Esophagus squamous epithelium (tissue), 5 donors: ENCODE results near the gene KCNQ1. TPM values are rescaled to one million over a fixed set of nuclear protein-coding genes. Genes with fewer than 3 reads are reported as not detected.
A peak's percentile ranks its signal among the peaks of the same experiment; 100 is the strongest.

ENCODE experiments used
- DNase-seq: peaks from one replicate; lab custom pipeline; 2025; lab: John Stamatoyannopoulos, UW
- H3K27ac ChIP-seq, 4 donors: fragments of 200-600 bp; sonication (generic); one replicate each; pipeline ENCODE4 v1.5.1; 2016 to 2019; ENCODE audit warnings: mild to moderate bottlenecking in 1 of 4
- H3K27me3 ChIP-seq, 4 donors: fragments of 200-600 bp; sonication (generic); 1 replicate in 3 of 4; 2 replicates in 1 of 4; pipeline versions ENCODE4 v1.5.1 to v1.6.0; 2017 to 2021; ENCODE audit warnings: antibody characterized with exemption in 1 of 4
- H3K36me3 ChIP-seq, 3 donors: fragments of 200-600 bp; sonication (generic); one replicate each; pipeline ENCODE4 v1.5.1; 2016 to 2019
- H3K4me1 ChIP-seq, 3 donors: fragments of 200-600 bp; sonication (generic); one replicate each; pipeline ENCODE4 v1.5.1; 2017 to 2019
- H3K4me3 ChIP-seq, 4 donors: fragments of 200-600 bp; sonication (generic); 1 replicate in 3 of 4; 2 replicates in 1 of 4; pipeline ENCODE4 v1.5.1; 2016 to 2019; ENCODE audit warnings: mild to moderate bottlenecking in 2 of 4, moderate library complexity in 1 of 4
- H3K9me3 ChIP-seq, 3 donors: fragments of 200-600 bp; sonication (generic); one replicate each; pipeline ENCODE4 v1.5.1; 2016 to 2019
- POLR2A ChIP-seq, 4 donors: fragments of 450-650 bp; IDR thresholded peaks; one replicate each; pipeline ENCODE4 v1.6.1; 2017; ENCODE audit warnings: antibody characterized with exemption in 4 of 4, mild to moderate bottlenecking in 4 of 4, moderate library complexity in 3 of 4
- WGBS, 2 donors: methylation state at CpG; one replicate each; pipeline ENCODE4 v1.1.5; 2018; 5-methylcytosine and 5-hydroxymethylcytosine counted together
- intact Hi-C: fragments of 100-400 bp; cut with DNase I; formaldehyde crosslinking; loops from one replicate; pipeline ENCODE4 v1.15.0; 2022
- total RNA-seq, 4 donors: library from RNA; depleted of rRNA; stranded (reverse); fragments of >200 nt; gene quantifications; one replicate each; pipeline ENCODE4 v1.1.0, GENCODE V29; 2016
- TF ChIP-seq, protein P1 (sequence below), 6 experiments: fragments of 450-650 bp in 4 of 6; fragments of 200-600 bp in 2 of 6; sonication (generic) in 2 of 6; IDR thresholded peaks; one replicate each; pipeline ENCODE4 v1.5.1; 2016 to 2019; ENCODE audit warnings: antibody characterized with exemption in 6 of 6, mild to moderate bottlenecking in 4 of 6, moderate library complexity in 4 of 6
- donor health status: DM: yes; HTN: yes; CAD: no.

The KCNQ1 gene
- total RNA-seq, 4 donors from 2014 or later, result 0.61 to 3.1 (median 0.72) TPM

- WGBS, 2 donors, result 65 to 83% methylated on average over 18 to 19 of the region's 27 CpGs
- no peak for DNase-seq
- H3K36me3 ChIP-seq, result no peaks in the 10 kb centered on the region
- no peaks in the 10 kb centered on the region for H3K9me3 ChIP-seq
- intact Hi-C loops, result no loop called here
- H3K27me3 ChIP-seq, result no peaks in the 10 kb centered on the region
- no peak overlapping the region for H3K4me3 ChIP-seq
- H3K27ac ChIP-seq, result no peak overlapping the region
- peaks cover 0 to 17% (median 0%) of the 10 kb centered on the region in 3 donors for H3K4me1 ChIP-seq
- no peak for TF ChIP-seq POLR2A (IDR thresholded peaks at IDR 0.05)
- TF ChIP-seq, protein P1, sequence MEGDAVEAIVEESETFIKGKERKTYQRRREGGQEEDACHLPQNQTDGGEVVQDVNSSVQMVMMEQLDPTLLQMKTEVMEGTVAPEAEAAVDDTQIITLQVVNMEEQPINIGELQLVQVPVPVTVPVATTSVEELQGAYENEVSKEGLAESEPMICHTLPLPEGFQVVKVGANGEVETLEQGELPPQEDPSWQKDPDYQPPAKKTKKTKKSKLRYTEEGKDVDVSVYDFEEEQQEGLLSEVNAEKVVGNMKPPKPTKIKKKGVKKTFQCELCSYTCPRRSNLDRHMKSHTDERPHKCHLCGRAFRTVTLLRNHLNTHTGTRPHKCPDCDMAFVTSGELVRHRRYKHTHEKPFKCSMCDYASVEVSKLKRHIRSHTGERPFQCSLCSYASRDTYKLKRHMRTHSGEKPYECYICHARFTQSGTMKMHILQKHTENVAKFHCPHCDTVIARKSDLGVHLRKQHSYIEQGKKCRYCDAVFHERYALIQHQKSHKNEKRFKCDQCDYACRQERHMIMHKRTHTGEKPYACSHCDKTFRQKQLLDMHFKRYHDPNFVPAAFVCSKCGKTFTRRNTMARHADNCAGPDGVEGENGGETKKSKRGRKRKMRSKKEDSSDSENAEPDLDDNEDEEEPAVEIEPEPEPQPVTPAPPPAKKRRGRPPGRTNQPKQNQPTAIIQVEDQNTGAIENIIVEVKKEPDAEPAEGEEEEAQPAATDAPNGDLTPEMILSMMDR (IDR thresholded peaks at IDR 0.05), result no peak
These were observed 276.6 kb downstream of the KCNQ1 start for GRCh38 chr11:2721210-2721916.

DNA sequence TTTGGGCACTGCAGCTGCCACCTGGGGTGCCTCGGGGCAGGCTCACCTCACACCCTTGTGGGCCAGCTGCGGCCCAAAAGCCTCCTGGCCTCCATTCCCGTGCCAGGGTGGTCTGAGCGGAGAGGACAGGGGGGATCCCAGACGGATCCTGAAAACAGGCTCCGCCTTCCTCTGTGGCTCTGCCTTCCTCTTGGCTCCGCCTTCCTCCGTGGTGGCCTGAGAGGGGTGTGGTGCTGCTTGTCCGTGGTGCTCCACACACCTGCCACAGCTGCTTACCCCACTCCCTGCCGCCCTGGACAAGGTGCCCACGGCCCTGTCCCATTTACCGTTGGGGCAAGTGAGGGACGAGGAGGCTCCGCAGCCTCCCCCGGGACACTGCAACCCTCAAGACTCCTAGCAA, 278.1 kb downstream of the KCNQ1 start:
- Histone ChIP-seq H3K4me1 (peaks cover 0 to 9% (median 0%) of the 10 kb centered on the region in 3 donors), H3K27me3 (no peaks in the 10 kb centered on the region), H3K9me3 (no peaks in the 10 kb centered on the region), H3K27ac (no peak overlapping the region), H3K36me3 (no peaks in the 10 kb centered on the region), H3K4me3 (no peak overlapping the region)
- DNase-seq, result no peak
- WGBS, 2 donors, result 80% methylated on average over 4 of the region's 15 CpGs; no CpG with 5 or more reads in 1 of the 2 donors
- TF ChIP-seq POLR2A (IDR thresholded peaks at IDR 0.05), result no peak
- TF ChIP-seq, protein P1 (IDR thresholded peaks at IDR 0.05), result no peak
- intact Hi-C loops, result no loop called here

DNA sequence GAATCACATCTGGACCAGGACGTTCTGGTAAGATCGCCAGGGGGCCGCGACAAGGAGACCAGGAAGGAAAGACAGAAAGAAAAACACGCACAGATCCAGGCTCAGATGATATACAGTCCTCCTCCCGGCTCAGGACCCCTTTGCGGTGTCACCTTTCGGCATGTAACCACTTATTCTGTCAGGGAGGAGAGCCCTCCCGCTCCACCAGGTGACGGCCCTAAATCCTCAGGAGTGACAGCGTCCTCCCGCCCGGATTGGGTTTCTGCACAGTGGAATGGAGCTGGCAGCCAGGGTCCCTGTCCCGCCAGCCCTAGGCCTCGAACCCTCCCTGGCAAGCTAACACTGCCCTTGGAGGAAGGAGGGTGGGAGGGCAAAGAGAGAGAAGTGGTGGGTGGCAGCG, 279.3 kb downstream of the KCNQ1 start:
- H3K9me3 ChIP-seq, result no peaks in the 10 kb centered on the region
- no peak overlapping the region for H3K4me3 ChIP-seq
- H3K36me3 ChIP-seq, result no peaks in the 10 kb centered on the region
- DNase-seq, result no peak
- 89 to 92% methylated on average over 8 to 11 of the region's 16 CpGs for WGBS, 2 donors
- no peak overlapping the region for H3K27ac ChIP-seq
- peaks cover 0 to 6% (median 0%) of the 10 kb centered on the region in 3 donors for H3K4me1 ChIP-seq
- H3K27me3 ChIP-seq, result no peaks in the 10 kb centered on the region
- TF ChIP-seq POLR2A (IDR thresholded peaks at IDR 0.05), result no peak
- intact Hi-C loops, result no loop called here

DNA sequence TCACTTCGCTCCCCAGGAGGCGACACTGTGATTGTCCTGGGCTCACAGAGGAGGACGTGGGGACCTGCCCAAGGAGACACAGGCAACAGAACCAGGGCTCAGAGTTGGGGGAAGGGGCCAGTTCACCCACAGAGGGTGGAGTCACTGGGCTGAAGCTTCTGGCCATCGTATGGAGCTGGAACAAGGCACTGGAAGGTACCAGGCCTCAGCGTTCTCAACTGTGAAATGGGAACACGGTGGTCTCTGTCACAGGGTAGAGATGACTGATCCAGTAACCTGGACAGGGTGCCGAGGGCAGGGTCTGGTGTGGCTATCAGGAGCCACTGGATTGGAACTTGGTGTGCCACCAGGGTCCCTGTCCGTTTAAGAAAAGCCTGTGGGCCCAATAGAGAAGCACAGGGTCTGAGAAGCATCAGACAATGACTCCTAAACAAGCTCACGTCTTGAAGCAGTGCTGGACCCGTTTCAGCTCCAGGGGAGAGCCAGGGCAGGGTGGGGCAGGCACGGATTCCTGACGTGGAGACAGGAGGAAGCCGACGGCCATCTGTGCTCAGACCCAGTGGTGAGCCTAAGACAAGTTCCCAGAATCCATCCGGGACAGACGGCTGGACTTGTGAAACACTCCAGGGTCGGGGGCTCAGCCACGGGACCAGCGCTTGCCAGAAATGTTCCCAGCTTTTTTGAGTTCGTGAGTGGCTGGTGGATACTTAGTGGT, 280.0 kb downstream of the KCNQ1 start:
- intact Hi-C loops, result no loop called here
- DNase-seq, result no peak

DNA sequence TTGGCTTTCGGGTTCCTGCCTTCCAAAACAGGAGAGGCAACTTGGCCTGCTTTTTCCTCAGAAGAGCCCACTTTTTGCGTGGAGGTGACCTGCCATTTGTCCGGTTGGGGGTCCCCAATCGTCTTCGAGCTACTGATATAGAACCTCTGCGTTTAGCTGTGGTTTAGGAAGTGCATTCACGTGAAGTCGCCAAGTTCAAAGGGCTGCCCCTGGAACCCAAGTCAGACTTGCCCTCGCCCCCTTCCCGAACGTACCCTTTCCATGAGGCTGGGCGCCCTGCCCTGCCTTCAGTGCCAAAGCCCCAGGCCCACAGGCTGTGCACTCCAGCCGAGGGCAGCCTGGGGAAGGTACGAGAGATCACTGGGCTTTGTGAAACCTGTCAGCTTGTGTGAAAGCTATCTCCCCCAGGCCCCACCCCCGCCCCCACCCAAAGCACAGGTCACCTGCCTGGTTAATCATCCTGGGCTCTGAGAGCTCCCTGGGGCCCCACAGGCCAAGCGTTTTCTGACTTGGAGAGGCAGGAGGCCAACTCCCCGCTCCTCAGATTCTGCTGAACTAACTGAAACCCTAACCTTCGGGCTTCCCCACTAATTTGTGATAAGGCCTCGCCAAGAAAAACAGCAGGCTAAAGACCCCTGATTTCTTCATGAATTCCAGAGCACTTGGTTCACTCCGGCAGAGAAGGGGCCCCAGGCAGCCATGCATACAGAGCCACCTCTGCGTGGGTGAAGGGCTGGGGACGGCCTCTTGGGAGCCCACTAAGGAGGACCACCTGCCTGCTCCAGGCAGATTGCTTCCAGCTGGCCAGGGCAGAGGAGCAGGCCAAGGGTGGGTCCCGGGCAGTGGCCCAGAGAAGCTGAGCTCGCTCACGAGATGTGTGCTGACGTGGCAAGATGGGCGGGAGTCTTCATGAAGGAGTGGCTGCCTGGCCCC, 280.8 kb downstream of the KCNQ1 start:
- peaks cover 0 to 6% (median 0%) of the 10 kb centered on the region in 3 donors for H3K4me1 ChIP-seq
- 75 to 86% methylated on average over 7 to 11 of the region's 27 CpGs for WGBS, 2 donors
- no peak overlapping the region for H3K4me3 ChIP-seq
- H3K27me3 ChIP-seq, result no peaks in the 10 kb centered on the region
- no peaks in the 10 kb centered on the region for H3K9me3 ChIP-seq
- H3K27ac ChIP-seq, result peak overlapping the region in 1 of 4 donors; percentile 4
- no peak for TF ChIP-seq POLR2A (IDR thresholded peaks at IDR 0.05)
- TF ChIP-seq, protein P1 (IDR thresholded peaks at IDR 0.05), result no peak
- no peak for DNase-seq
- intact Hi-C loops, result no loop called here
- no peaks in the 10 kb centered on the region for H3K36me3 ChIP-seq

More for the DNA sequence above, 280.0 kb downstream of the KCNQ1 start:
- no peak overlapping the region for H3K4me3 ChIP-seq
- H3K27me3 ChIP-seq, result no peaks in the 10 kb centered on the region
- H3K9me3 ChIP-seq, result no peaks in the 10 kb centered on the region
- no peaks in the 10 kb centered on the region for H3K36me3 ChIP-seq
- no peak for TF ChIP-seq POLR2A (IDR thresholded peaks at IDR 0.05)
- TF ChIP-seq, protein P1 (IDR thresholded peaks at IDR 0.05), result no peak
- 60 to 65% methylated on average over 12 to 14 of the region's 20 CpGs for WGBS, 2 donors
- H3K27ac ChIP-seq, result peak overlapping the region in 1 of 4 donors; percentile 4
- H3K4me1 ChIP-seq, result peaks cover 0 to 6% (median 0%) of the 10 kb centered on the region in 3 donors
